ENCODE measurements around the gene WASF2. TPM values are rescaled to one million over a fixed set of nuclear protein-coding genes. Genes with fewer than 3 reads are reported as not detected.

WASF2 gene
- total RNA-seq, 1 donor from 2014 or later = 113 TPM

DNA sequence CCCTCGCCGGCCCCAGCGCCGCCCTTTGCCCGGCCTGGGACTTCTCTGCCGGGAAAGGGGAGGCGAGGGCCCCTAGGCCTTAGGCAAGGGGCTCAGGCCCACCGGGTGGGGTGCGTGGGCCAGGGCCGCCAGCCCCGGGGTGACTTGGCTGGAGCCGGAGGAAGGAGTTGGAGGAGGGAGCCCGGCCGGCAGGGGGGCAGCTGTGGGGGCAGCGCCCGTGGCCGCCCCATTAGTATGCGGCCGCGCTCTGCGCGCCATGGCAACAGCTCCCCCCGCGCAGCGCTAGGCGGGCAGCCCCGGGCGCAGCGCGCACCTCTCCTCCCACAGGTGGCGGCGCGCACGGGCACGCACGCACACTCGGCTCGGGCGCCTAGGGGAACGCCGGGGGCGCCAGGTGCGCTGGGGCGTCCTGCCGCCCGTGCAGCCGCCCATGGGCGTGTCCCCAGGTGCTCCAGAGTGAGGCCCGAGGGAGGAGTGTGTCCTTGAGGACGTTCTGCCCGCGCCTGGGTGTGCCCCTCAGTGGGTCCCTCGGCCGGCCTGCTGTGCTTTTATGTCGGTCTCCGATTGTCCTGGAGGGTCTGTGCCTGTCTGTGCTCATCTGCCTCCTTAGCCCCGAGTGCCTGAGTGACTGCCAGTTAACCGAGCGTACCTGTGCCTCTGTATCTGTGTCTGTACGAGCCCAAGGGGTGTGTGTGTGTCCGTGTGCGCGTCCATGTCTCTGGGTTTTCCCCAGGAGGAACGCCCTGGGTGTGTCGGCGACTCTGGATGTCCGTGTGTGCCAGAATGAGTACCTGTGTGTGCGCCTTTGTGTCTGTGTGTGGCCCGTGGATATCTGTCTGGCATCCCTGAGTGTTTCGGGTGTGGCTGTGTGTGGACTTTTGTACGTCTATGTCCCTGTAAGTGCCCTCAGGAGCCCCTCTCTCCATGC lies 38.2 kb upstream of the WASF2 start:
- Mint-ChIP-seq H3K9me3 (no peaks in the 10 kb centered on the region), H3K27ac (peak overlapping the region; percentile 95), H3K4me1 (ENCODE audit: unreplicated experiment) (peaks cover 59% of the 10 kb centered on the region), H3K4me3 (peak overlapping the region; percentile 91), H3K27me3 (no peaks in the 10 kb centered on the region), H3K36me3 (peaks cover 11% of the 10 kb centered on the region)
- no peak for DNase-seq (ENCODE audit: extremely low spot score, unreplicated experiment)
- TF ChIP-seq CTCF (conservative IDR thresholded peaks at IDR 0.05) = peak; percentile 6

DNA sequence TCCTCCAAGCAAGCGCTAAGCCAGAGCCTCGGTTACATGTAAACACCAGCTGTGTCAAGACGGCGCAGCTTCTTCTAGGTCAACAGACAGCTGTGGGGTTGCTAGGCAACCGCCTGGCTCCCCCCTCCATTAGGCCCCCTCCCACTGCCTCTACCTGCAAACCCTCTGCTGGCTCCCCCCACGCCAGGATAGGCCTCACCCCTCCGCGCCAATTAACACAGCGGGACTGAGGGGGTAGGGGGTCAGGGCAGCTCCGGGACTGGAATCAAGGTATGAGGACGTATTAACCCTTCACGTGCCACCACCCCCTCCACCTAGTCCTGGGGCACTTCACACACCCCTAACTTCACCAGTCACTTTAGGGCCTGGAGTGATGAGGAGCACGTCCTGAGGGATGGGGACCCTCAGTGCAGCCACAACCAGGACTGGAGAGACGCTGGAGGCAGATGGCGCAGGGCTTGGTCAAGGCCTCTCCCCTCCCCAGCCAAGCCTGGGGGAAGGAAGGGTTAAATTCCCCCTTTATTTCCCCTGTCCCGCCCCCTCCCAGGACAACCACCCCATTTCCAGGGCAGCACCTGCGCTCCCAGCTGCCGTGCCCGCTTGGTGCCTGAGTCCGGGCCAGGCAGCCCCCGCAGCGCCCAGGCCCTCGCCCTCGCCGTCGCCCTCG lies 37.4 kb upstream of the WASF2 start:
- no peak for DNase-seq (ENCODE audit: extremely low spot score, unreplicated experiment)
- peaks cover 3% of the 10 kb centered on the region for H3K36me3 Mint-ChIP-seq
- peaks cover 61% of the 10 kb centered on the region for H3K4me1 Mint-ChIP-seq (ENCODE audit: unreplicated experiment)
- H3K27ac Mint-ChIP-seq = peak overlapping the region; percentile 94
- no peaks in the 10 kb centered on the region for H3K9me3 Mint-ChIP-seq
- H3K27me3 Mint-ChIP-seq = no peaks in the 10 kb centered on the region
- no peak for TF ChIP-seq CTCF (conservative IDR thresholded peaks at IDR 0.05)
- peak overlapping the region; percentile 84 for H3K4me3 Mint-ChIP-seq

- H3K4me1 Mint-ChIP-seq (ENCODE audit: unreplicated experiment) = peaks cover 63% of the 10 kb centered on the region
- H3K36me3 Mint-ChIP-seq = no peaks in the 10 kb centered on the region
- peak overlapping the region; percentile 84 for H3K4me3 Mint-ChIP-seq
- H3K9me3 Mint-ChIP-seq = no peaks in the 10 kb centered on the region
- H3K27me3 Mint-ChIP-seq = no peaks in the 10 kb centered on the region
- peak overlapping the region; percentile 94 for H3K27ac Mint-ChIP-seq
- TF ChIP-seq CTCF (conservative IDR thresholded peaks at IDR 0.05) = no peak
- no peak for DNase-seq (ENCODE audit: extremely low spot score, unreplicated experiment)
Measured at GRCh38 chr1:27526569-27527222, 36.7 kb upstream of the WASF2 start.

GRCh38 chr1:27525296-27526272 lies 35.6 kb upstream of the WASF2 start:
- Mint-ChIP-seq H3K4me1 (ENCODE audit: unreplicated experiment) (peaks cover 70% of the 10 kb centered on the region), H3K27ac (peak overlapping the region; percentile 94), H3K9me3 (no peaks in the 10 kb centered on the region), H3K27me3 (no peaks in the 10 kb centered on the region), H3K36me3 (no peaks in the 10 kb centered on the region), H3K4me3 (peak overlapping the region; percentile 84)
- DNase-seq (ENCODE audit: extremely low spot score, unreplicated experiment) = no peak
- no peak for TF ChIP-seq CTCF (conservative IDR thresholded peaks at IDR 0.05)

Measured in type B pancreatic cell (in vitro differentiated cells).